ENCODE data around the gene TIMELESS.
"Not testable (repeated sequence)": the region's sequence is repeated elsewhere in the genome, so short reads cannot be mapped to it uniquely, and the experiment has no call there.

The TIMELESS gene

GRCh38 chr12:56451147-56451546 lies 1.9 kb upstream of the TIMELESS start:
- Histone ChIP-seq H3K4ac (ENCODE audit: low read depth in 1 of 2, low read length in 2 of 2) (no peak overlapping the region), H3K4me3 (ENCODE audit: insufficient read depth in 1 of 2, low read depth in 1 of 2, low read length in 2 of 2) (no peak overlapping the region), H4K91ac (ENCODE audit: low read length) (no peak overlapping the region), H3K14ac (ENCODE audit: low read length in 2 of 2) (no peak overlapping the region), H3K27ac (ENCODE audit: low read length, poor library complexity, severe bottlenecking) (no peak overlapping the region), H3K4me2 (ENCODE audit: low read length, poor library complexity, severe bottlenecking) (no peak overlapping the region), H3K9me3 (ENCODE audit: control insufficient read depth, low read length) (no peaks in the 10 kb centered on the region), H2BK120ac (ENCODE audit: low read depth, low read length) (no peak overlapping the region), H2AFZ (ENCODE audit: low read depth, low read length) (no peak overlapping the region), H2BK15ac (ENCODE audit: low read depth, poor library complexity, severe bottlenecking) (no peak overlapping the region), H3K4me1 (ENCODE audit: control insufficient read depth, insufficient read depth, low read depth, low read length) (no peaks in the 10 kb centered on the region), H2BK5ac (ENCODE audit: low read depth, low read length, poor library complexity, severe bottlenecking) (no peak overlapping the region), H3K9ac (ENCODE audit: low read length) (no peak overlapping the region), H3K36me3 (ENCODE audit: control insufficient read depth in 1 of 2, insufficient read depth in 2 of 2, low read depth in 1 of 2, low read length in 2 of 2) (no peaks in the 10 kb centered on the region), H3K18ac (ENCODE audit: low read depth in 1 of 2, low read length in 2 of 2) (no peak overlapping the region), H3K79me1 (replicated peaks; ENCODE audit: low read length, poor library complexity, severe bottlenecking) (peaks cover 6% of the 10 kb centered on the region), H3K27me3 (ENCODE audit: control insufficient read depth in 1 of 2, insufficient read depth in 1 of 2, low read length in 2 of 2) (peaks cover 10 to 19% of the 10 kb centered on the region in 2 experiments), H2AK5ac (ENCODE audit: low read length, severe bottlenecking) (no peak overlapping the region), H3K23ac (ENCODE audit: low read length in 2 of 2) (no peak overlapping the region), H4K8ac (ENCODE audit: low read length) (no peak overlapping the region), H2BK12ac (ENCODE audit: low read length in 2 of 2) (no peak overlapping the region)
- 68% methylated on average over 4 of the region's 5 CpGs for WGBS
- DNase-seq, result no peak

- Histone ChIP-seq H4K91ac (ENCODE audit: low read length) (no peak overlapping the region), H3K9ac (ENCODE audit: low read length) (no peak overlapping the region), H3K36me3 (ENCODE audit: control insufficient read depth in 1 of 2, insufficient read depth in 2 of 2, low read depth in 1 of 2, low read length in 2 of 2) (no peaks in the 10 kb centered on the region), H2BK12ac (ENCODE audit: low read length in 2 of 2) (no peak overlapping the region), H2BK5ac (ENCODE audit: low read depth, low read length, poor library complexity, severe bottlenecking) (no peak overlapping the region), H2BK15ac (ENCODE audit: low read depth, poor library complexity, severe bottlenecking) (no peak overlapping the region), H3K79me1 (replicated peaks; ENCODE audit: low read length, poor library complexity, severe bottlenecking) (peaks cover 10% of the 10 kb centered on the region), H3K23ac (ENCODE audit: low read length in 2 of 2) (no peak overlapping the region), H3K14ac (ENCODE audit: low read length in 2 of 2) (no peak overlapping the region), H3K4me2 (ENCODE audit: low read length, poor library complexity, severe bottlenecking) (no peak overlapping the region), H4K8ac (ENCODE audit: low read length) (peak overlapping the region; percentile 27), H3K4me1 (ENCODE audit: control insufficient read depth, insufficient read depth, low read depth, low read length) (no peaks in the 10 kb centered on the region), H3K18ac (ENCODE audit: low read depth in 1 of 2, low read length in 2 of 2) (no peak overlapping the region), H2AFZ (ENCODE audit: low read depth, low read length) (no peak overlapping the region), H2AK5ac (ENCODE audit: low read length, severe bottlenecking) (no peak overlapping the region), H2BK120ac (ENCODE audit: low read depth, low read length) (no peak overlapping the region), H3K27me3 (ENCODE audit: control insufficient read depth in 1 of 2, insufficient read depth in 1 of 2, low read length in 2 of 2) (peaks cover 8 to 19% of the 10 kb centered on the region in 2 experiments), H3K9me3 (ENCODE audit: control insufficient read depth, low read length) (no peaks in the 10 kb centered on the region), H3K27ac (ENCODE audit: low read length, poor library complexity, severe bottlenecking) (no peak overlapping the region), H3K4me3 (ENCODE audit: insufficient read depth in 1 of 2, low read depth in 1 of 2, low read length in 2 of 2) (no peak overlapping the region), H3K4ac (ENCODE audit: low read depth in 1 of 2, low read length in 2 of 2) (no peak overlapping the region)
- WGBS, result 90% methylated on average over 3 of the region's 3 CpGs
- DNase-seq, result no peak
These were observed 1.0 kb upstream of the TIMELESS start for GRCh38 chr12:56450241-56450640.

- peak overlapping the region; percentile 87 for H3K4me2 ChIP-seq (ENCODE audit: low read length, poor library complexity, severe bottlenecking)
- no peak overlapping the region for H3K14ac ChIP-seq (ENCODE audit: low read length in 2 of 2)
- H3K4me3 ChIP-seq (ENCODE audit: insufficient read depth in 1 of 2, low read depth in 1 of 2, low read length in 2 of 2), result peak overlapping the region in 1 of 2 experiments; percentile 86
- H2BK120ac ChIP-seq (ENCODE audit: low read depth, low read length), result no peak overlapping the region
- peaks cover 4 to 16% of the 10 kb centered on the region in 2 experiments for H3K27me3 ChIP-seq (ENCODE audit: control insufficient read depth in 1 of 2, insufficient read depth in 1 of 2, low read length in 2 of 2)
- H3K9me3 ChIP-seq (ENCODE audit: control insufficient read depth, low read length), result no peaks in the 10 kb centered on the region
- H2BK5ac ChIP-seq (ENCODE audit: low read depth, low read length, poor library complexity, severe bottlenecking), result no peak overlapping the region
- no peak overlapping the region for H3K4ac ChIP-seq (ENCODE audit: low read depth in 1 of 2, low read length in 2 of 2)
- no peaks in the 10 kb centered on the region for H3K36me3 ChIP-seq (ENCODE audit: control insufficient read depth in 1 of 2, insufficient read depth in 2 of 2, low read depth in 1 of 2, low read length in 2 of 2)
- peak overlapping the region; percentile 79 for H3K27ac ChIP-seq (ENCODE audit: low read length, poor library complexity, severe bottlenecking)
- H2BK15ac ChIP-seq (ENCODE audit: low read depth, poor library complexity, severe bottlenecking), result no peak overlapping the region
- peak overlapping the region; percentile 19 for H4K8ac ChIP-seq (ENCODE audit: low read length)
- H3K18ac ChIP-seq (ENCODE audit: low read depth in 1 of 2, low read length in 2 of 2), result peak overlapping the region in 1 of 2 experiments; percentile 5
- peak overlapping the region; percentile 87 for H3K9ac ChIP-seq (ENCODE audit: low read length)
- no peaks in the 10 kb centered on the region for H3K4me1 ChIP-seq (ENCODE audit: control insufficient read depth, insufficient read depth, low read depth, low read length)
- H2BK12ac ChIP-seq (ENCODE audit: low read length in 2 of 2), result no peak overlapping the region
- no peak overlapping the region for H3K23ac ChIP-seq (ENCODE audit: low read length in 2 of 2)
- H3K79me1 ChIP-seq (replicated peaks; ENCODE audit: low read length, poor library complexity, severe bottlenecking), result peaks cover 10% of the 10 kb centered on the region
- no peak overlapping the region for H2AFZ ChIP-seq (ENCODE audit: low read depth, low read length)
- DNase-seq, result no peak
- H4K91ac ChIP-seq (ENCODE audit: low read length), result no peak overlapping the region
- 52% methylated on average over 5 of the region's 5 CpGs for WGBS
- H2AK5ac ChIP-seq (ENCODE audit: low read length, severe bottlenecking), result no peak overlapping the region
These were observed 377 bp upstream of the TIMELESS start for GRCh38 chr12:56449622-56449984.

GRCh38 chr12:56443208-56443607 lies 6.0 kb downstream of the TIMELESS start:
- H3K4ac ChIP-seq (ENCODE audit: low read depth in 1 of 2, low read length in 2 of 2); H3K4me2 ChIP-seq (ENCODE audit: low read length, poor library complexity, severe bottlenecking); H3K27me3 ChIP-seq (ENCODE audit: control insufficient read depth in 1 of 2, insufficient read depth in 1 of 2, low read length in 2 of 2); H3K18ac ChIP-seq (ENCODE audit: low read depth in 1 of 2, low read length in 2 of 2); H3K4me3 ChIP-seq (ENCODE audit: insufficient read depth in 1 of 2, low read depth in 1 of 2, low read length in 2 of 2); H2BK12ac ChIP-seq (ENCODE audit: low read length in 2 of 2); DNase-seq; H3K27ac ChIP-seq (ENCODE audit: low read length, poor library complexity, severe bottlenecking); H2AK5ac ChIP-seq (ENCODE audit: low read length, severe bottlenecking); H3K14ac ChIP-seq (ENCODE audit: low read length in 2 of 2); H3K9me3 ChIP-seq (ENCODE audit: control insufficient read depth, low read length); H3K4me1 ChIP-seq (ENCODE audit: control insufficient read depth, insufficient read depth, low read depth, low read length); H2AFZ ChIP-seq (ENCODE audit: low read depth, low read length); H2BK15ac ChIP-seq (ENCODE audit: low read depth, poor library complexity, severe bottlenecking); H2BK5ac ChIP-seq (ENCODE audit: low read depth, low read length, poor library complexity, severe bottlenecking); H3K36me3 ChIP-seq (ENCODE audit: control insufficient read depth in 1 of 2, insufficient read depth in 2 of 2, low read depth in 1 of 2, low read length in 2 of 2); H4K91ac ChIP-seq (ENCODE audit: low read length); H3K9ac ChIP-seq (ENCODE audit: low read length); H2BK120ac ChIP-seq (ENCODE audit: low read depth, low read length); H3K23ac ChIP-seq (ENCODE audit: low read length in 2 of 2); H4K8ac ChIP-seq (ENCODE audit: low read length): not testable (repeated sequence)
- 72% methylated on average over 2 of the region's 2 CpGs for WGBS
- peaks cover 20% of the 10 kb centered on the region for H3K79me1 ChIP-seq (replicated peaks; ENCODE audit: low read length, poor library complexity, severe bottlenecking)

All from mesenchymal stem cell (in vitro differentiated cells and primary cell).